Activated CD4-positive, alpha-beta T cell treated with anti-CD3 and anti-CD28 coated beads, Interleukin-2, amount 50 U/mL, for 1 hour (primary cell): ENCODE measurements around the gene CABLES1.
"Not testable (repeated sequence)": the region's sequence is repeated elsewhere in the genome, so short reads cannot be mapped to it uniquely, and the experiment has no call there.

ENCODE experiments used
- DNase-seq: peaks from one replicate; pipeline ENCODE4 v3.0.0-alpha.2; 2020

Gene CABLES1, protein sequence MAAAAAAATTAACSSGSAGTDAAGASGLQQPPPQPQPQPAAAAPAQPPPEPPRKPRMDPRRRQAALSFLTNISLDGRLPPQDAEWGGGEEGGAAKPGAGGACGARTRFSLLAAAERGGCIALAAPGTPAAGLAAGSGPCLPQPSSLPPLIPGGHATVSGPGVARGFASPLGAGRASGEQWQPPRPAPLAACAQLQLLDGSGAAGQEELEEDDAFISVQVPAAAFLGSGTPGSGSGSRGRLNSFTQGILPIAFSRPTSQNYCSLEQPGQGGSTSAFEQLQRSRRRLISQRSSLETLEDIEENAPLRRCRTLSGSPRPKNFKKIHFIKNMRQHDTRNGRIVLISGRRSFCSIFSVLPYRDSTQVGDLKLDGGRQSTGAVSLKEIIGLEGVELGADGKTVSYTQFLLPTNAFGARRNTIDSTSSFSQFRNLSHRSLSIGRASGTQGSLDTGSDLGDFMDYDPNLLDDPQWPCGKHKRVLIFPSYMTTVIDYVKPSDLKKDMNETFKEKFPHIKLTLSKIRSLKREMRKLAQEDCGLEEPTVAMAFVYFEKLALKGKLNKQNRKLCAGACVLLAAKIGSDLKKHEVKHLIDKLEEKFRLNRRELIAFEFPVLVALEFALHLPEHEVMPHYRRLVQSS

DNA sequence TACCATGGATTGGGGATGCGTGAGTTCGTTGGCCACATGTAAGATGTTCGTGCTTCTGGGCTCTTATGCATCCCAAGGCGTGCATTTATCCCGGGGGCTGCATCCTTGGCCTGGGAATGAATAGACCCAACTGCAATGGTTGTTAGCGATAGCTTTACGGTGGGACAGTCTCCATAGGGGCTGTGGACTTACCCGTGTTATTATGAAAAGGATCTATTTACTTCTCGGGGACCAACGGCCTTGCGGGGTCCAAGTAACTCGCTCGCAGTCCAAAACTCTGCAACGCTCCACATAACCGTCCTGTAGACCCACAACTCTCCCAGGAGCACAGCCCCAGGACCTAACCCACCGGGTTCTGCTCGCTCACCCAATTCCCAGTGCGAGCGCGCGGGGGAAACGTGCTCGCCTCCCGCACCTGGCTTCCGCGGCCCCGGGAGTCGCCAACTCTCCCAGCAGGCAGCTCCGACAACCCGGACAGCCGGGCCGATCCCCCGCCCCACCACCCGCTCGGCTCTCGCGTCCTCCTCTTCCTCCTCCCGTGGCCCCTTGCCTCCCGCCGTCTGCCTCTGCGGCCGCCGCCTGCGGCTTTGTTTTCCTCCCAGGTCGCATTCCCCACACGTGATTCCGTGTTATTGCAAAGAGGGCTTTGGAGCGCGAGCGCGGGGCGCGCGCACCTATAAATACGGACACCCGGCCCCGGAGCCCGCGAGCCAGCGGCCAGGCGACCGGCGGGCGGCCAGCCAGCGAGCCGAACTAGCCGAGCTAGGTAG, at the start of gene CABLES1:
Gene CABLES1, plus strand, starts transcription at position 706 of the 770 bp plus-strand sequence. CDS start 278 bp downstream, outside the sequence.
- DNase-seq: peak; percentile 9

DNA sequence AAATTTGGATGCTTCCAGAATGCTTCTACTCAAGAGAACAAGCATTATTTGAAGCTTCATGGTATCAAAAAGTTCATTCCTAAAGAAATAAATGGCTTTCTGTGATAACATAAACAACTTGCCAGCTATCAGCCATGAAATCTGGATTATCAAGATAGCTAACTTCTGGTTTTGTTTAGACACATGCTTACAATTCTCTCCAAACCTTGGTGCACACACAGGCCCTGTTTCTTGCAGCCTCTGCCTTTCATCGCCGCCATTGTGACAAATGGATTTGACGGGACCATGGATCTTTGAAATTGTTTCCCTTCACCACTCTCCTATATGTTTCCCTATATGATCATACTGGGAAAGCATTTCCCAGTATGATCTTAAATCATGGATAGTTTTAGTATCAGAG, 47.9 kb upstream of the CABLES1 start:
- DNase-seq: no peak

DNA sequence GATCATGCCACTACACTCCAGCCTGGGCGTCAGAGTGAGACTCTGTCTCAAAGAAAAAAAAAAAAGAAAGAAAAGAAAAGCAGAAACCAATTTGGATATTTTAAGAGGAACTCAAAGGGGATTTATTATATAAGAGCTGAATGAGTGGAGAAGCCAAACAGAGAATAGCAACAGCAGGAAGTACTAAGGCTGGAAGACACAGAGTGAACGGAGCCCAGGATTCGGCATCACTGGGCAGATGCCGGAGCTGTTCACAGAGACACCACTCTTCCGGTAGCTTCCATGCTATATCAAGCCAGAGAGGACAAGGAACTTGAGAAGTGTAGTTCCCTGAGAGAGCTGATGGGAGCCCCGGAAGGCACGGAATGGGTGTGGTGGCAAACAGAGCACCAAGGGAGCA, 47.0 kb upstream of the CABLES1 start:
- DNase-seq: no peak

DNA sequence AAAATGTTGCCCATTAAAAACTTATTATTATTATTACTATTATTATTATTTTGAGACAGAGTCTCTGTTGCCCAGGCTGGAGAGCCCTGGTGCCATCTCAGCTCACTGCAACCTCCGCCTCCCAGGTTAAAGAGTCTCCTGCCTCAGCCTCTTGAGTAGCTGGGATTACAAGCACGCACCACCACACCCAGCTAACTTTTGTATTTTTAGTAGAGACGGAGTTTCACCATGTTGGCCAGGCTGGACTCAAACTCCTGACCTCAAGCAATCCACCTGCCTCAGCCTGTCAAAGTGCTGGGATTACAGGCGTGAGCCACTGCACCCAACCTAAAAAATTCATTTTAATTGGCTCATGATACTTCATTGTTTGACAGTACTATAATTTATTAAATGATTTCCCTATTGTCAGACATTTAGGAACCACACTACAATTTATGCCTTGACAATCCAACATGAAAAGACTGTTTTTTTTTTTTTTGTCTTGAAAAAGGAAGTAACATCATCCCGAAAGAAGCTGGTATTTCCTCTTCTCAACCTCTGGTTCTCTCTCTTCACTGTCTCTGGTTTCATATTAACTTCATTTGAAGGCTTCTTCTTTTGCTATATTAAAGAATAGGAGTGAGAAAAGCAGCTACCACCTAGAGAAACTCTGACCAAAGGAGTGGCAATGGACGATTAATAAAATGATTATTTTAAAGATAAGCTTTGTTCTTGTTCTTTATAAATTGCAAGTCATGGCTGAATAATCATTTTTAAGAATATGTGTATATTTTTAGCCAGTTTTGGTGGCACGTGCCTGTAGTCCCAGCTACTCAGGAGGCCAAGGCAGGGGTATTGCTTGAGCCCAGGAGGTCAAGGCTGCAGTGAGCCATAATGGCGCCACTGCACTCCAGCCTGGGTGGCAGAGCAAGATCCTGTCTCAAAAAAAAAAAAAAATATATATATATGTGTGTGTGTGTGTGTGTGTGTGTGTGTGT, 44.0 kb upstream of the CABLES1 start:
- not testable (repeated sequence) for DNase-seq

DNA sequence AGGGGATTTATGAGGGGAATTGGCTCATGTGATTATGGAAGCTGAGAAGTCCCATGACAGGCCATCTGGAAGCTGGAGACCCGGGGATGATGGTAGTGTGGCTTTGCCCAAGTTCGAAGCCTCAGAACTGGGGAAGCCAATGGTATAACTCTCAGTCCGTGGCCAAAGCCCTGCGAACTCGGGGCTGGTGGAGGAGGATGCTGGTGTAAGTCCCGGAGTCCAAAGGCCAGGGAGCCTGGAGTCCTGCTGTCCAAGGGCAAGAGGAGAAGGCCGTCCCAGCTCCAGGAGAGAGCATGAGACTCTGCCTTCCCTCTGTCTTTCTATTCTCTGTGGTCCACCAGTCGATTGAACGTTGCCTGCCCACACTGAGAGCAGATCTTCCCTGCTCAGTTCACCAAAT, 43.2 kb upstream of the CABLES1 start:
- DNase-seq: no peak

DNA sequence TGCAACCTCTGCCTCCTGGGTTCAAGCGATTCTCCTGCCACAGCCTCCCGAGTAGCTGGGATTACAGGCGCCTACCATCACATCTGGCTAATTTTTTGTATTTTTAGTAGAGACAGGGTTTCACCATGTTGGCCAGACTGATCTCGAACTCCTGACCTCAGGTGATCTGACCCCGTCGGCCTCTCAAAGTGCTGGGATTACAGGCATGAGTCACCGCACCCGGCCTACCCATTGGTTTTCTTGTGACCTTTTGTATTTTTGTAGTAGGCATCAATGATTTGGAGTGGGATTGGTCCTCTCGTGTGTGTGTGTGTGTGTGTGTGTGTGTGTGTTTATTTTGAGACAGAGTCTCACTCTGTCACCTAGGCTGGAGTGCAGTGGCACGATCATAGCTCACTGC, 42.2 kb upstream of the CABLES1 start:
- not testable (repeated sequence) for DNase-seq

DNA sequence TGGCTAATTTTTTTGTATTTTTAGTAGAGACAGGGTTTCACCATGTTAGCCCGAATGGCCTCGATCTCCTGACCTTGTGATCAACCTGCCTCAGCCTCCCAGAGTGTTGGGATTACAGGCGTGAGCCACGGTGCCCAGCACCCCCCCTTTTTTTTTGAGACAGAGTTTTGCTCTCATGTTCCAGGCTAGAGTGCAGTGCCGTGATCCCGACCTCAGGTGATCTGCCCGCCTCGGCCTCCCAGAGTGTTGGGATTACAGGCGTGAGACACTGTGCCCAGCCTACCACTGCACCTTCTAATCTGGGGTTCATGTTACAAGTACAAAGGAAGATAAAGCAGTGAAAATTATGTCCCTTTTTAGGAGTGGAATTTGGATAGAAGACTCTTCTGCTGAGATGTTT, 41.5 kb upstream of the CABLES1 start:
- no peak for DNase-seq

DNA sequence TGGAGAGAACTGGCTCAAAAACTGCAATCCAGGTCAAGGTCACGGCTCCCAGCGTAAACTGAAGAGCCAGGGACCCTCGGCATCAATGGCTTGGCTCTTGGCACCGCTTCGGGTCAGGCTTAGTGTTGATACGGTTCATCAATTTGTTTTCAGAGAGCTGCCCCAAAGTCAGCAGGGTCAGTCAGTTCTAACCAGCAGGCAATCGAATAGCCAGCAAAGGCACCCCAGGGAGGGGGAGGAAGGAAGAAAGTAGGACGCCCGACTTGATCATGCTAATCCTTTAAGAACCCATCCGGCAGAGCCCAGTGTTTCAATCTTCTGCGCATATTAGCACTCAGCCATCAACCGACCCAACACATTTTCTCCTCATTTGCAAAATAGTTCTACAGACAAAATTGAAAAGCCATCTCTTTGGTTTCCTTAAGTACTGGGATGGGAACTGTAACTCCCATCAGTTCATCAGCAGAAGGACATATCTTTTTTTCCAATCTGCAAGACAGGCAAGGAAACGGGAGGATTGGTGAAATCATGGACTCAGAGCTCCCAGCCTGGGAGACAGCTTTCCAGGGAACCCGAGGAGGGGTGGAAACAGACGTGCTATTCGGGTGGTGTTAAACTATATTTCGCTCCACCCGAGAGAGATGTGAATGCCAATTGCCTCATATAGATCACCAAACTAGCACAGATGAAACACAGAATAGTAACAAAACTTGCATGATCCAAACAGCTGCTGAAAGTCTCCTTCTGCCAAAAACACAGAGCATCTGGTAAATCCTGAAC, 40.7 kb upstream of the CABLES1 start:
- no peak for DNase-seq

DNA sequence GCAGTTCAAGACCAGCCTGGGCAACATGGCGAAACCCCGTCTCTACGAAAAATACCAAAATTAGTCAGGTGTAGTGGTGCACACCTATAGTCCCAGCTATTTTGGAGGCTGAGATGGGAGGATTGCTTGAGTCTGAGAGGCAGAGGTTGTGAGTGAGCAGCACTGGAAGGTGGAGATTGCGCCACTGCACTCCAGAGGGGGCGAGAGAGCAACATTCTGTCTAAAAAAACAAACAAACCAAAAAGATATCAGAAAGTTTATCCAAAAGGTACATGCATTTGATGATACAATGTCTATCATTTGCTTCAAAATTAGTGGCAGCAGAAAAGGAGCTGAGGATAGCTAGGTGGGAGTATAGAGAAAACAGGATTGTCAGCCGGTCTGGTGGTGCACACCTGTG, 39.8 kb upstream of the CABLES1 start:
- DNase-seq: no peak

DNA sequence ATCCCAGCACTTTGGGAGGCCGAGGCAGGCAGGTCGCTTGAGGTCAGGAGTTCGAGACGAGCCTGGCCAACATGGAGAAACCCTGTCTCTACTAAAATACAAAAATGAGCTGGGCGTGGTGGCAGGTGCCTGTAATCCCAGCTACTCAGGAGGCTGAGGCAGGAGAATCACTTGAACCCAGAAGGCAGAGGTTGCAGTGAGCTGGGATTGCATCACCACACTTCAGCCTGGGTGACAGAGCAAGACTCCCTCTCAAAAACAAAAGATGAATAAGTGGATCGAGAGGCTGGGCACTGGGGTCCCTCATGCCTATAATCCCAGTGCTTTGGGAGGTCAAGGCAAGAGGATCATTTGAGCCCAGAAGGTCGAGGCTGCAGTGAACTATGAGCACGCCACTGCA, 38.3 kb upstream of the CABLES1 start:
- DNase-seq: not testable (repeated sequence)

DNA sequence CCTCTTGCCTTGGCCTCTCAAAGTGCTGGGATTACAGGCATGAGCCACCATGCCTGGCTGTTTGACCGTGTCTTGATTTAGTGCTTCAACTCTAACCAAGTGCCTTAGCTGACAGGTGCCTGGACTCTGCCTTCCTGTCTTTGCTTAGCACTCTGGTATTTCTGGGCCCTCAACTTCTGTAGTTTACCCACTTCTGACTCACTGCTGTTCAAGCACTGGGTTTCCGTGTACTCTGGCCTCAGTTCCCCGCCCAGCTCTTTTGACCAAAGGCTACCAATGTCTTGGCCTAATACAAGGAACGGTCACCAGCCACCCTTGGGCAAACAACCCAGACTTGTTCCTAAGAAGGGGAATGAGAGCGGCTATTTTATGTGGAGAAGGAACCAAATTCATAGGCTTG, 35.7 kb upstream of the CABLES1 start:
- no peak for DNase-seq

DNA sequence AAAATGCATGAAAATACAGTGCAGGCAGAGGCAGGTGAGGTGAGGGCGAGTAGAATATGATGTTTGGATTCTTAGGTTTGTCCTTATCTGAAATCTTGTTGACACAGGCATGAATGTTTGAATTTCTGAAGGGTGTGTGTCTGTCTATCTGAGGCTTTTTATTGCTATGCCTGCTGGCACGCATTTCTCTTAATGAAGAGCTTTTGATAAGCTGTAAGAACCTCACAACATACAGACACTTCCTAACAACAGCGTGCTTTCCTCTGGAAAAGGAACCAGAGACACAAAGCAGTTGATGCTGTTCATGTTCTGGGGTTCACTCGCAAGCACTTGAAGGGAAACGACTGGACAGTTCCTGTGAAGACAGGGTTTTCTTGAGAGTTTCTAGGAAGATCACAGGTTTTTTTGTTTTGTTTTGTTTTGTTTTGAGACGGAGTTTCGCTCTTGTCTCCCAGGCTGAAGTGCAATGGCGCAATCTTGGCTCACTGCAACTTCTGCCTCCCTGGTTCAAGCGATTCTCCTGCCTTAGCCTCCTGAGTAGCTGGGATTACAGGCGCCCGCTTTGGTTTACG, 33.3 kb upstream of the CABLES1 start:
- no peak for DNase-seq

DNA sequence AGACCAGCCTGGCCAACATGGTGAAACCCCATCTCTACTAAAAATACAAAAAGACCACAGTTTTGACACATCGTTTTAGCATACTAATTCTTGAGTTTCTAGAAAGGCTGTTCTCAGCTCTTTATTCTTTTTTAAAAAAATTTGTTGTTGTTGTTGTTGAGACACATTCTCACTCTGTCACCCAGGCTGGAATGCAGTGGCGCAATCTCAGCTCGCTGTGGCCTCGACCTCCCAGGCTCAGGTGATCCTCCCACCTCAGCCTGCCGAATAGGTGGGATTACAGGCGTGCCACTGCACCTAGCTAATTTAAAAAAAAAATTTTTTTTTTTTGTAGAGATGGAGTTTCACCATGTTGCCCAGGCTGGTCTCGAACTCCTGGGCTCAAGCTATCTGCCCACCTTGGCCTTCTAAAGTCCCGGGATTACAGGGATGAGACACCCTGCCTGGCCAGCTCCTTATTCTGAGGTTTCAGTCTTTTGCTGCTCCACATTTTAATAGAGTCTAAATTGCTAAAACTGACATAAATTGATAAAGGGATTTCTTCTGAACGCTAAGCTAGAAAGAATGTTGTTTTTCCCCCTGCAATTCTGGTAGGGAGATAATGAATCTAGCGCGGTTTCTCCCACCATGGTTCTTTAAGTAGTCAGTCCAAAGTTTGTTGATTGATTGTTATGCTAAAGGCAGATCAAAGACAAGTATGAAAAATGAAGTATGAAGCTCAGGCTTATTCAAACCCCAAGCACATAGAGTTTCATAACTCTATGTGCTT, 32.6 kb upstream of the CABLES1 start:
- DNase-seq: no peak

DNA sequence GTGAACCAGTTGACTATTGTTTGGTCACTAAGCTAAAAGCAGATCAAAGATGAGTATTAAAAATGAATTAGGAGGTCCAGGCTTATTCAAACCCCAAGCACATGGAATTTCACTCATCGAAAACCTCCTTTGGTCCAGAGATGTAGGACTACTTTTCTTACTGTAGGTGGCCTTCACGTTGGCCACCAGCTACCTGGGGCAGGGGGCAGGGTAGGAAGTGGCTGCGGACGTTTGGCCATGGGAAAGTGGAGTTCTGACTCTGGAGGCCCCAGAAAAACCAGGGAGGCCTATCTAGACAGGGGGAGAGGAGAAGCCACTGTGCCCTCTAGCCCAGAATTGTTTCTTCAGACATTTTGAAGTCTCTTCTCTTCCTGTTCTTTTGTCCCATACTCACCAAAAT, 31.8 kb upstream of the CABLES1 start:
- DNase-seq: no peak

DNA sequence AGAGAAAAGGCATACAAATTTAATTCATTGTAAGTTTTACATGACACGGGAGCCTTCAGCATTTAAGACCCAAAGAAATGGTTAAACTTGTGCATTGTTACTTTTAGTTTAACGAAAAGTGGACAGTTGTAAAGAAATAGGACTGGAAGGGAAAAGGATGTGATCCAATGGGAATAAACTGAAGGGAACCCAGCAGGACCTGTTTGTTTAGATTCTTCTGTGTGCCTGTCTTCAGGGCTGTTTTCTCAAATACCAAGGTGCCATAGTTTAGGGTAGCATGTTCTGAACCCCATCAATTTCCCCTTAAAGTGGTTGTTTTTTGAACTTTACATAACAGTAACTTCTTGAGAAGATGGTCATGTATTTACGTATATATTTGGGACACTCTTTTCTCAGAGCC, 30.3 kb upstream of the CABLES1 start:
- DNase-seq: no peak

DNA sequence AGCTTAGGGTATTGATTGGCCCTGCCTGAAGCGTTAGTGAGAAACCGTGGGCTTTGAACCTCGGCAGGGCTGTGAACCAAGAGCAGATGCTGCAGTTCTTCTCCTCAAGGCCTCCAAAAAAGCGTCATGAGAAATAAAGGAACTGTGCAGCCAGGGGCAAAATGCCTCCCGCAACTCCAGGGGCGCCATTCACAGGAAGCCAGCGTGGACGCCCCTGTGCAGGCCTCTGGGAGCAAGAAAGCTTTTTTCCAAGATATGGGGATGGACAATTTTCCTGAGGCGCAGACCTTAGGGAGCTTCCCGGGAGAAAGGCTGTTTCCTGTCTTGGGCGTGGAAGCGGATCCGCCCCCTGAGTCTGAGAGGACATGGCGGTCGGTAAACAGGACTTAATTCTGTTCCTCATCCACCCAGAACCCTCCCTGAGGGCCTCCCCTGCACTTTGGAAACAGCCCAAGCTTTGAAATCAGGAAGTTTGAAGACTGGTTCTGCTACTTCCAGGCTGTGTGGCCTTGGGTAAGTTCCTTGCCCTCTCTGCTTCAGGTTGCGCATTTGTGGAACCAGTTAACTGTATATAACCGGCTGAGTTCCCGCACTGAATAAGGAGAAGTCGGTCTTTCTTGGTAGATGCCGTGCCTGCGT, 29.6 kb upstream of the CABLES1 start:
- no peak for DNase-seq

DNA sequence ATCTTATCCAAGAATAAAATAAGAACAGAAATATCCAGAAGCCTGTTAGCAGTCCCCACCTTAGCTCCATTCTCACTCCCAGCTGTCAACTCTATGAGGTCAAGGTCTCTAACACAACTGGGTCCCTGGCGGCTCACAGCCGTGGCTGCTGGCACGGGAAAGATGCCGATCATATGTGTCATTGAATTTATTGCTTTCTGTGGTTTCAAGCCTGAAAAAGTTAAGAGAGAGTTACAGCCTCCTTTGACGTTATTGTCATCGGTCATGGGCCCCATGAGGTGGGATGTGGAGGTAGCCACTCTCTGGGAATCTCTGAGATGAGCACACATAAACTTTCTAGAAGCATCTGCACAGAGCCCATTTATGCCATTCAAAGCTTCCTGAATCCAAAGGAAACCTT, 28.7 kb upstream of the CABLES1 start:
- no peak for DNase-seq

DNA sequence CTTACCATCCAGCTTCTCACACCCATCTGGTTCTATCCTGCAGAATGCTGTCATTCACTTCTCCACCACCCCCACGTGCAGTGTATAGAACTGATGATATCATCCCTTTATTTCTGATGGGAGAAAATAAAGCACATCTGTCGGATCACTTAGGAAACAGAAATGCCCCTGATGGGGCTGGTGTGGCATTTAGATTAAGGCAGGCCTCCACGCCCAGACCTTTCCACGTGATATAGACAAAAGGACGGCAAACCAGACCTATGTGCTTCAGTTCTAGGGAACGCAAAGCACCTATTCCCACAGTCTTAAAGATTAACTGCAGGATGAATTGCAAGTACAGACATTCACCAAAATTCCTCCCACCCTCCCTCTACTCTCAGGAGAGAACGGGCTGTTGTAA, 27.6 kb upstream of the CABLES1 start:
- DNase-seq: no peak

DNA sequence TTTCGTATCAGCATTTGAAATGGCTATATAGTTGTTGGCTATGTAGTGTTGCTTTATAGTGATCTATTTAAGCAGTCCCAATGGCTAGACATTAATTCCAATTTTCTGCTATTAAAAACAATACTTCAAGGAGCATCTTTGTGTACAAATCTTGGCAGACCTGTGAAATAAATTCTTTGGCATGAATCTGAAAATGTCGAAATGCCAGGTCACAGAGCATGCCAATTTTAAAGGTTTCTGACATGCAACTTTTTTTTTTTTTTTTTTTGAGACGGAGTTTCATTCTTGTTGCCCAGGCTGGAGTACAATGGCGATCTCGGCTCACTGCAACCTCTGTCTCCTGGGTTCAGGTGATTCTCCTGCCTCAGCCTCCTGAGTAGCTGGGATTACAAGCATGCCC, 26.8 kb upstream of the CABLES1 start:
- DNase-seq: no peak

DNA sequence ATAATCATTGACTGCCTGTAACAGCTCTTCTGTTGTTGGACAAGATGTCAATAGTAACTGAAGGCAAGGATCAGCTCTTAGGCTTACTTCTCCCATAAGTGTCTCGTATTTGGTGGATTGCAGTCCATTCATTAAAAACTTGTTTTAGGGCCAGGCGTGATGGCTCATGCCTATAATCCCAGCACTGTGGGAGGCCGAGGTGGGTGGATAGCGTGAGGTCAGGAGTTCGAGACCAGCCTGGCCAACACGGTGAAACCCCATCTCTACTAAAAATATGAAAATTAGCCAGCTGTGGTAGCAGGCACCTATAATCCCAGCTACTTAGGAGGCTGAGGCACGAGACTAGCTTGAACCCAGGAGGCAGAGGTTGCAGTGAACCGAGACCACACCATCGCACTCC, 26.1 kb upstream of the CABLES1 start:
- not testable (repeated sequence) for DNase-seq
